OCI-LY7 (cell line): ENCODE measurements around the gene RP9. TPM values are rescaled to one million over a fixed set of nuclear protein-coding genes. Genes with fewer than 3 reads are reported as not detected.
A peak's percentile ranks its signal among the peaks of the same experiment; 100 is the strongest.

ENCODE experiments used
- BruUV-seq: library from RNA; stranded (reverse); fragments of 400-500 nt; replicated peaks from 2 replicates; lab custom pipeline; 2021; lab: Mats Ljungman, UMichigan
- CTCF ChIA-PET: fragments of 300-600 bp; sonication (Branson Sonifier 250); formaldehyde crosslinking; loops from one replicate; lab custom pipeline; 2022; ENCODE audit warnings: antibody characterized with exemption; ENCODE audit not compliant: unreplicated experiment; lab: Charles Lee
- POLR2A ChIA-PET: fragments of 300-600 bp; sonication (Branson Sonifier 250); formaldehyde crosslinking; loops from one replicate; lab custom pipeline; 2022; ENCODE audit warnings: antibody characterized with exemption; lab: Charles Lee
- DNase-seq: peaks from one replicate; pipeline ENCODE4 v3.0.0-alpha.2; 2015; ENCODE audit warnings: low spot score
- H2AFZ ChIP-seq: fragments of 200-600 bp; sonication (generic), shearing (Covaris generic); 2 replicates; pipeline ENCODE4 v1.6.1; 2014; ENCODE audit warnings: mild to moderate bottlenecking, antibody characterized with exemption, low read length, moderate library complexity
- H3K27ac ChIP-seq: fragments of 200-600 bp; sonication (generic); 2 replicates; pipeline ENCODE4 v1.5.1; 2014; ENCODE audit warnings: mixed run types, low read depth, mild to moderate bottlenecking, moderate library complexity, low read length, inconsistent platforms; ENCODE audit not compliant: poor library complexity, severe bottlenecking
- H3K36me3 ChIP-seq: fragments of 200-600 bp; sonication (generic); 2 replicates; pipeline ENCODE4 v1.6.1; 2014; ENCODE audit warnings: mild to moderate bottlenecking, antibody characterized with exemption, low read length, moderate library complexity, mixed read lengths; ENCODE audit not compliant: insufficient read depth
- H3K4me1 ChIP-seq: fragments of 200-600 bp; sonication (generic); 2 replicates; pipeline ENCODE4 v1.5.1; 2014; ENCODE audit warnings: mild to moderate bottlenecking, low read length; ENCODE audit not compliant: insufficient read depth, poor library complexity, severe bottlenecking
- H3K4me2 ChIP-seq: fragments of 200-600 bp; sonication (generic); 2 replicates; pipeline ENCODE4 v1.6.1; 2014; ENCODE audit warnings: mild to moderate bottlenecking, low read length
- H3K4me3 ChIP-seq: fragments of 200-600 bp; sonication (generic); 2 replicates; pipeline ENCODE4 v1.5.1; 2014; ENCODE audit warnings: mild to moderate bottlenecking, low read depth, low read length; ENCODE audit not compliant: poor library complexity, severe bottlenecking
- H3K79me2 ChIP-seq: fragments of 200-600 bp; sonication (generic); 2 replicates; pipeline ENCODE4 v1.6.1; 2016; ENCODE audit warnings: low read depth, mild to moderate bottlenecking, low read length, moderate library complexity, mixed read lengths; ENCODE audit not compliant: insufficient read depth
- H3K9me2 ChIP-seq: fragments of 200-600 bp; sonication (generic); 2 replicates; pipeline ENCODE4 v1.6.1; 2016; ENCODE audit warnings: mild to moderate bottlenecking, low read length, mixed read lengths; ENCODE audit not compliant: insufficient read depth
- H3K9me3 ChIP-seq: fragments of 200-600 bp; sonication (generic); 2 replicates; pipeline ENCODE4 v1.6.1; 2014; ENCODE audit warnings: mild to moderate bottlenecking, mixed run types, low read length, mixed read lengths
- H4K20me1 ChIP-seq: fragments of 200-600 bp; sonication (generic); 2 replicates; pipeline ENCODE4 v1.6.1; 2014; ENCODE audit warnings: mild to moderate bottlenecking, antibody characterized with exemption, low read length, moderate library complexity, mixed read lengths; ENCODE audit not compliant: insufficient read depth
- CTCF ChIP-seq: fragments of 200-600 bp; sonication (generic); conservative IDR thresholded peaks from 2 replicates; pipeline ENCODE4 v1.5.1; 2014; ENCODE audit warnings: mild to moderate bottlenecking, antibody characterized with exemption, low read length, moderate library complexity, mixed read lengths
- EZH2phosphoT487 ChIP-seq: fragments of 200-600 bp; sonication (generic); IDR thresholded peaks from 2 replicates; pipeline ENCODE4 v1.6.1; 2018; ENCODE audit warnings: low read depth, borderline replicate concordance, mild to moderate bottlenecking, mixed run types, antibody characterized with exemption, low read length, moderate library complexity, mixed read lengths
- intact Hi-C: fragments of 100-400 bp; cut with micrococcal nuclease; formaldehyde crosslinking; loops from one replicate; pipeline ENCODE4 v1.10.0; 2022; ENCODE audit not compliant: unreplicated experiment
- total RNA-seq, 2 experiments: library from RNA; depleted of rRNA in 1 of 2; stranded (reverse); fragments of >200 nt in 1 of 2; shearing (Covaris generic) in 1 of 2; gene quantifications; 2 replicates each; pipeline ENCODE4 v1.2.3, GENCODE V29; 2014 to 2022

Gene RP9
- total RNA-seq, 2 experiments from 2014 or later: 22.0 to 23.3 TPM

DNA sequence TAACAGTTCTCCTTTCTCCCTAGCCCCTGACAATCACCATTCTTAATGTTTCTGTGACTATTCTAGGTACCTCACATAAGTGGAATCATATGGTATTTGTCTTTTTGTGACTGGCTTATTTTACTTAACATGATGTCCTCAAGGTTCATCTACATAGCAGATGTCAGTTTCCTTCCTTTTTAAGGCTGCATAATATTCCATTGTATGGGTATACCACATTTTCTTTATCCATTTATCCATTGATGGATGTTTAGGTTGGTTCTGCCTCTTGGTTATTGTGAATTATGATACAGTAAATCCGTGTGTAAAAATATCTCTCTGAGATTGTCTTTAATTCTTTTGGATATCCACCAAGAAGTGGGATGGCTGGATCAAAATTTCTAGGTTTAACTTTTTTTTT, 33.4 kb upstream of the RP9 start:
- H3K9me2 ChIP-seq: 0 out of 2 replicates have a peak, but pooled peaks cover 3% of the 10 kb centered on the region
- ChIA-PET CTCF (no interaction called here), POLR2A (no interaction called here)
- no peak overlapping the region for H3K4me2 ChIP-seq
- BruUV-seq: no TSS peak
- H3K4me3 ChIP-seq: no peak overlapping the region
- no peak for TF ChIP-seq EZH2phosphoT487
- no peak for TF ChIP-seq CTCF
- no peaks in the 10 kb centered on the region for H4K20me1 ChIP-seq
- H3K79me2 ChIP-seq: no peaks in the 10 kb centered on the region
- H3K36me3 ChIP-seq: no peaks in the 10 kb centered on the region
- DNase-seq: no peak
- intact Hi-C loops: no loop called here
- H2AFZ ChIP-seq: no peak overlapping the region
- no peaks in the 10 kb centered on the region for H3K4me1 ChIP-seq
- H3K27ac ChIP-seq: no peak overlapping the region
- peaks cover 5% of the 10 kb centered on the region for H3K9me3 ChIP-seq

- H3K4me3 ChIP-seq: no peak overlapping the region
- H2AFZ ChIP-seq: no peak overlapping the region
- no peaks in the 10 kb centered on the region for H4K20me1 ChIP-seq
- no peaks in the 10 kb centered on the region for H3K36me3 ChIP-seq
- peaks cover 6% of the 10 kb centered on the region; the same call in 1 of the 2 replicates for H3K9me3 ChIP-seq
- TF ChIP-seq EZH2phosphoT487 (no peak), CTCF (no peak)
- no TSS peak for BruUV-seq
- H3K9me2 ChIP-seq: 0 out of 2 replicates have a peak, but pooled peaks cover 3% of the 10 kb centered on the region
- H3K79me2 ChIP-seq: no peaks in the 10 kb centered on the region
- ChIA-PET CTCF (no interaction called here), POLR2A (no interaction called here)
- no peak overlapping the region for H3K27ac ChIP-seq
- H3K4me1 ChIP-seq: no peaks in the 10 kb centered on the region
- intact Hi-C loops: no loop called here
- no peak overlapping the region for H3K4me2 ChIP-seq
- DNase-seq: no peak
Measured at GRCh38 chr7:33137103-33137502, 27.9 kb upstream of the RP9 start.

DNA sequence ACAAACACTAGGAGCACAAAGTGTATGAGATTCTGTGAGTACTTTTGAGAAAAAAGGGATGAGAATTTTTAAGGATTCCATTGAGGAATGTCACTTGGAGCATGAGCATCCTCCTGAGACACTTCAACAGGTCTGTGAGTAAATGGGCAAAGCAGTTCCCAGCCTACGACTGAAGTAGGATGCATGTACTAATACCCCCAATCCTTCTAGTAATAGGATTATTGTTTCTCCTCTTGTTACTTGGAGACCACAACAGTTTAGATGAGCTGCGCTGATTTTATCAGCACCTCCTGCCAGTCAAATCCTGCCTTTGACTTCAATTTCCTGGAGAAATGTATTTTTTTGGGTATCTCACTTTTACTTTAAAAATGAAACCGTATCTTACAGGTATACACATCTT, 21.0 kb upstream of the RP9 start:
- ChIA-PET CTCF (no interaction called here), POLR2A (interaction anchor here (0.8 to 1.5 kb wide), 2 partner anchors 20 kb away, joined by 4 to 5 read pairs; no protein-coding TSS in a partner anchor)
- peak overlapping the region; percentile 96 for H2AFZ ChIP-seq
- no peaks in the 10 kb centered on the region for H3K36me3 ChIP-seq
- peak overlapping the region; percentile 75 for H3K4me3 ChIP-seq
- H3K4me2 ChIP-seq: peak overlapping the region; percentile 91
- no peaks in the 10 kb centered on the region for H3K9me2 ChIP-seq
- intact Hi-C loops: no loop called here
- no peaks in the 10 kb centered on the region for H4K20me1 ChIP-seq
- H3K4me1 ChIP-seq: peaks cover 17% of the 10 kb centered on the region
- TSS peak; percentile 55 for BruUV-seq
- no peak overlapping the region for H3K27ac ChIP-seq
- peaks cover 1% of the 10 kb centered on the region; the same call in 1 of the 2 replicates for H3K9me3 ChIP-seq
- no peak for TF ChIP-seq CTCF
- no peak for TF ChIP-seq EZH2phosphoT487
- no peaks in the 10 kb centered on the region for H3K79me2 ChIP-seq
- DNase-seq: no peak
